Neural progenitor cell (in vitro differentiated cells): ENCODE results near the gene FSTL4. TPM values are rescaled to one million over a fixed set of nuclear protein-coding genes. Genes with fewer than 3 reads are reported as not detected.

Experiments
- DNase-seq: peaks from one replicate; pipeline ENCODE4 v3.0.0-alpha.2; 2016; ENCODE audit warnings: low spot score
- H2AFZ ChIP-seq: fragments of 200-600 bp; sonication (generic); replicated peaks from 2 replicates; pipeline ENCODE4 v1.6.1; 2016; ENCODE audit warnings: antibody characterized with exemption
- H3F3A ChIP-seq: fragments of 200-600 bp; sonication (generic); 2 replicates; pipeline ENCODE4 v1.6.1; 2016; ENCODE audit warnings: antibody characterized with exemption, low read depth
- H3K27ac ChIP-seq: fragments of 200-600 bp; sonication (generic); 2 replicates; pipeline ENCODE4 v1.5.1; 2016; ENCODE audit warnings: mild to moderate bottlenecking
- H3K27me3 ChIP-seq: fragments of 200-600 bp; sonication (generic); 2 replicates; pipeline ENCODE4 v1.6.1; 2016; ENCODE audit warnings: mild to moderate bottlenecking, moderate library complexity
- H3K36me3 ChIP-seq: fragments of 200-600 bp; sonication (generic); 2 replicates; pipeline ENCODE4 v1.5.1; 2016
- H3K4me1 ChIP-seq: fragments of 200-600 bp; sonication (generic); 2 replicates; pipeline ENCODE4 v1.6.1; 2016; ENCODE audit warnings: mixed run types
- H3K4me2 ChIP-seq: fragments of 200-600 bp; sonication (generic); 2 replicates; pipeline ENCODE4 v1.6.1; 2016
- H3K4me3 ChIP-seq: fragments of 200-600 bp; sonication (generic); 2 replicates; pipeline ENCODE4 v1.5.1; 2016
- H3K79me2 ChIP-seq: fragments of 200-600 bp; sonication (generic); 2 replicates; pipeline ENCODE4 v1.6.1; 2016; ENCODE audit warnings: low read depth
- H3K9ac ChIP-seq: fragments of 200-600 bp; sonication (generic); 2 replicates; pipeline ENCODE4 v1.6.1; 2016
- H3K9me3 ChIP-seq: fragments of 200-600 bp; sonication (generic); 2 replicates; pipeline ENCODE4 v1.5.1; 2016; ENCODE audit warnings: low read depth
- H4K20me1 ChIP-seq: fragments of 200-600 bp; sonication (generic); 2 replicates; pipeline ENCODE4 v1.6.1; 2016; ENCODE audit warnings: low read depth
- H3K27ac Mint-ChIP-seq: 3 replicates; pipeline ENCODE4 v1.8.0; 2021; ENCODE audit warnings: mixed read lengths
- H3K27me3 Mint-ChIP-seq: 2 replicates; pipeline ENCODE4 v1.8.0; 2022; ENCODE audit warnings: low read depth, mild to moderate bottlenecking, inconsistent platforms, moderate library complexity, mixed read lengths; ENCODE audit not compliant: insufficient read depth
- H3K36me3 Mint-ChIP-seq: 3 replicates; pipeline ENCODE4 v1.8.0; 2021; ENCODE audit warnings: mixed read lengths
- H3K4me1 Mint-ChIP-seq: 3 replicates; pipeline ENCODE4 v1.8.0; 2021; ENCODE audit warnings: mixed read lengths
- H3K4me3 Mint-ChIP-seq: 3 replicates; pipeline ENCODE4 v1.8.0; 2021; ENCODE audit warnings: mild to moderate bottlenecking, moderate library complexity, mixed read lengths
- H3K9me3 Mint-ChIP-seq: 3 replicates; pipeline ENCODE4 v1.8.0; 2020; ENCODE audit warnings: mixed read lengths
- EZH2 ChIP-seq: fragments of 200-600 bp; sonication (generic); IDR thresholded peaks from 2 replicates; pipeline ENCODE4 v1.6.1; 2017; ENCODE audit warnings: antibody characterized with exemption, mild to moderate bottlenecking, moderate library complexity
- EZH2phosphoT487 ChIP-seq: fragments of 200-600 bp; sonication (generic); IDR thresholded peaks from 2 replicates; pipeline ENCODE4 v1.6.1; 2017; ENCODE audit warnings: antibody characterized with exemption
- total RNA-seq: library from RNA; depleted of rRNA; stranded (reverse); fragments of >200 nt; gene quantifications from 2 replicates; pipeline ENCODE4 v1.2.3, GENCODE V29; 2015; ENCODE audit warnings: low replicate concordance
- TF ChIP-seq, protein P1 (sequence below): fragments of 200-600 bp; sonication (generic); IDR thresholded peaks from 2 replicates; pipeline ENCODE4 v1.5.1; 2017; ENCODE audit warnings: antibody characterized with exemption, mild to moderate bottlenecking

Gene FSTL4
- total RNA-seq, 1 donor from 2014 or later = 0.95 TPM

- Histone ChIP-seq H4K20me1 (no peaks in the 10 kb centered on the region), H3K9ac (no peak overlapping the region), H3F3A (no peaks in the 10 kb centered on the region), H2AFZ (no peak overlapping the region), H3K9me3 (no peaks in the 10 kb centered on the region), H3K79me2 (no peaks in the 10 kb centered on the region), H3K27me3 (no peaks in the 10 kb centered on the region), H3K4me3 (no peak overlapping the region), H3K4me2 (no peak overlapping the region), H3K4me1 (no peaks in the 10 kb centered on the region), H3K36me3 (no peaks in the 10 kb centered on the region), H3K27ac (no peak overlapping the region)
- no peak for TF ChIP-seq EZH2phosphoT487
- TF ChIP-seq EZH2 = no peak
- TF ChIP-seq, protein P1, sequence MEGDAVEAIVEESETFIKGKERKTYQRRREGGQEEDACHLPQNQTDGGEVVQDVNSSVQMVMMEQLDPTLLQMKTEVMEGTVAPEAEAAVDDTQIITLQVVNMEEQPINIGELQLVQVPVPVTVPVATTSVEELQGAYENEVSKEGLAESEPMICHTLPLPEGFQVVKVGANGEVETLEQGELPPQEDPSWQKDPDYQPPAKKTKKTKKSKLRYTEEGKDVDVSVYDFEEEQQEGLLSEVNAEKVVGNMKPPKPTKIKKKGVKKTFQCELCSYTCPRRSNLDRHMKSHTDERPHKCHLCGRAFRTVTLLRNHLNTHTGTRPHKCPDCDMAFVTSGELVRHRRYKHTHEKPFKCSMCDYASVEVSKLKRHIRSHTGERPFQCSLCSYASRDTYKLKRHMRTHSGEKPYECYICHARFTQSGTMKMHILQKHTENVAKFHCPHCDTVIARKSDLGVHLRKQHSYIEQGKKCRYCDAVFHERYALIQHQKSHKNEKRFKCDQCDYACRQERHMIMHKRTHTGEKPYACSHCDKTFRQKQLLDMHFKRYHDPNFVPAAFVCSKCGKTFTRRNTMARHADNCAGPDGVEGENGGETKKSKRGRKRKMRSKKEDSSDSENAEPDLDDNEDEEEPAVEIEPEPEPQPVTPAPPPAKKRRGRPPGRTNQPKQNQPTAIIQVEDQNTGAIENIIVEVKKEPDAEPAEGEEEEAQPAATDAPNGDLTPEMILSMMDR = no peak
- H3K27ac Mint-ChIP-seq = no peak overlapping the region
- DNase-seq = no peak
- no peaks in the 10 kb centered on the region for H3K4me1 Mint-ChIP-seq
- H3K27me3 Mint-ChIP-seq = peaks cover 7% of the 10 kb centered on the region
- no peaks in the 10 kb centered on the region for H3K36me3 Mint-ChIP-seq
- no peaks in the 10 kb centered on the region for H3K9me3 Mint-ChIP-seq
- H3K4me3 Mint-ChIP-seq = no peak overlapping the region
These were observed 16.3 kb downstream of the FSTL4 start for GRCh38 chr5:133596049-133596448.

- Histone ChIP-seq H3K27me3 (no peaks in the 10 kb centered on the region), H2AFZ (no peak overlapping the region), H4K20me1 (no peaks in the 10 kb centered on the region), H3K9ac (no peak overlapping the region), H3K4me3 (no peak overlapping the region), H3K27ac (no peak overlapping the region), H3K4me1 (no peaks in the 10 kb centered on the region), H3K9me3 (no peaks in the 10 kb centered on the region), H3K4me2 (no peak overlapping the region), H3K79me2 (no peaks in the 10 kb centered on the region), H3F3A (no peaks in the 10 kb centered on the region), H3K36me3 (no peaks in the 10 kb centered on the region)
- no peak for DNase-seq
- no peak overlapping the region for H3K4me3 Mint-ChIP-seq
- H3K27me3 Mint-ChIP-seq = peaks cover 8% of the 10 kb centered on the region
- no peaks in the 10 kb centered on the region for H3K4me1 Mint-ChIP-seq
- H3K36me3 Mint-ChIP-seq = no peaks in the 10 kb centered on the region
- H3K9me3 Mint-ChIP-seq = no peaks in the 10 kb centered on the region
- TF ChIP-seq EZH2phosphoT487 (no peak), EZH2 (no peak)
- TF ChIP-seq, protein P1 = no peak
- no peak overlapping the region for H3K27ac Mint-ChIP-seq
These were observed 16.9 kb downstream of the FSTL4 start for GRCh38 chr5:133595465-133595864.

- H3K27ac Mint-ChIP-seq = no peak overlapping the region
- Histone ChIP-seq H3K4me2 (no peak overlapping the region), H3K9ac (no peak overlapping the region), H3K4me1 (no peaks in the 10 kb centered on the region), H3K27me3 (no peaks in the 10 kb centered on the region), H3F3A (no peaks in the 10 kb centered on the region), H4K20me1 (no peaks in the 10 kb centered on the region), H3K27ac (no peak overlapping the region), H3K4me3 (no peak overlapping the region), H3K36me3 (no peaks in the 10 kb centered on the region), H3K79me2 (no peaks in the 10 kb centered on the region), H3K9me3 (no peaks in the 10 kb centered on the region), H2AFZ (no peak overlapping the region)
- no peak overlapping the region for H3K4me3 Mint-ChIP-seq
- H3K4me1 Mint-ChIP-seq = no peaks in the 10 kb centered on the region
- DNase-seq = no peak
- H3K9me3 Mint-ChIP-seq = no peaks in the 10 kb centered on the region
- no peaks in the 10 kb centered on the region for H3K36me3 Mint-ChIP-seq
- no peak for TF ChIP-seq EZH2phosphoT487
- TF ChIP-seq, protein P1 = peak; percentile 7
- peaks cover 6% of the 10 kb centered on the region for H3K27me3 Mint-ChIP-seq
These were observed 23.1 kb downstream of the FSTL4 start for GRCh38 chr5:133589286-133589685.

GRCh38 chr5:133582971-133583370 lies 29.4 kb downstream of the FSTL4 start:
- Histone ChIP-seq H3K4me2 (no peak overlapping the region), H3K4me3 (no peak overlapping the region), H3K27ac (no peak overlapping the region), H3K4me1 (peaks cover 3% of the 10 kb centered on the region), H3F3A (no peaks in the 10 kb centered on the region), H3K79me2 (no peaks in the 10 kb centered on the region), H2AFZ (no peak overlapping the region), H3K36me3 (no peaks in the 10 kb centered on the region), H3K9ac (no peak overlapping the region), H3K27me3 (no peaks in the 10 kb centered on the region), H4K20me1 (no peaks in the 10 kb centered on the region), H3K9me3 (no peaks in the 10 kb centered on the region)
- no peaks in the 10 kb centered on the region for H3K9me3 Mint-ChIP-seq
- no peaks in the 10 kb centered on the region for H3K36me3 Mint-ChIP-seq
- peaks cover 2% of the 10 kb centered on the region for H3K27me3 Mint-ChIP-seq
- TF ChIP-seq EZH2phosphoT487 (no peak), EZH2 (no peak)
- TF ChIP-seq, protein P1 = no peak
- DNase-seq = no peak
- no peak overlapping the region for H3K27ac Mint-ChIP-seq
- no peak overlapping the region for H3K4me3 Mint-ChIP-seq
- no peaks in the 10 kb centered on the region for H3K4me1 Mint-ChIP-seq
